Upper lobe of right lung (tissue), 1 donor: ENCODE results near the gene CYSTM1. TPM values are rescaled to one million over a fixed set of nuclear protein-coding genes. Genes with fewer than 3 reads are reported as not detected.

Source experiments
- ATAC-seq: fragments of 200-7000 bp; cut with Tn5 transposase; one replicate; pipeline ENCODE4 v1.9.1; 2020; ENCODE audit warnings: mild to moderate bottlenecking, moderate library complexity
- DNase-seq: peaks from one replicate; pipeline ENCODE4 v3.0.0-alpha.2; 2020
- H3K27ac ChIP-seq: fragments of 200-600 bp; one replicate; pipeline ENCODE4 v1.8.0; 2022
- H3K27me3 ChIP-seq: fragments of 200-600 bp; one replicate; pipeline ENCODE4 v1.8.0; 2022; ENCODE audit warnings: mild to moderate bottlenecking
- H3K36me3 ChIP-seq: fragments of 200-600 bp; one replicate; pipeline ENCODE4 v1.8.0; 2022
- H3K4me1 ChIP-seq: fragments of 200-600 bp; one replicate; pipeline ENCODE4 v1.8.0; 2022
- H3K4me3 ChIP-seq: fragments of 200-600 bp; one replicate; pipeline ENCODE4 v1.8.0; 2022; ENCODE audit warnings: mild to moderate bottlenecking
- H3K9me3 ChIP-seq: fragments of 200-600 bp; one replicate; pipeline ENCODE4 v1.8.0; 2022
- intact Hi-C: fragments of 100-400 bp; cut with DNase I; formaldehyde crosslinking; loops from one replicate; pipeline ENCODE4 v1.11.0; 2022
- total RNA-seq: library from RNA; stranded (reverse); fragmentation: NEBNext Ultra II Directional; extraction: Animal tissue kit (Norgen Biotek cat#: 25700); gene quantifications from one replicate; pipeline ENCODE4 v1.2.1, GENCODE V29; 2021
- TF ChIP-seq, protein P1 (sequence below): fragments of 200-600 bp; IDR thresholded peaks from one replicate; pipeline ENCODE4 v1.8.0; 2022; ENCODE audit warnings: antibody characterized with exemption
- donor health status: DM: no; HTN: yes; CAD: no; lungs with severe emphysema.

Gene CYSTM1
- total RNA-seq, 1 donor from 2014 or later: 85.1 TPM

DNA sequence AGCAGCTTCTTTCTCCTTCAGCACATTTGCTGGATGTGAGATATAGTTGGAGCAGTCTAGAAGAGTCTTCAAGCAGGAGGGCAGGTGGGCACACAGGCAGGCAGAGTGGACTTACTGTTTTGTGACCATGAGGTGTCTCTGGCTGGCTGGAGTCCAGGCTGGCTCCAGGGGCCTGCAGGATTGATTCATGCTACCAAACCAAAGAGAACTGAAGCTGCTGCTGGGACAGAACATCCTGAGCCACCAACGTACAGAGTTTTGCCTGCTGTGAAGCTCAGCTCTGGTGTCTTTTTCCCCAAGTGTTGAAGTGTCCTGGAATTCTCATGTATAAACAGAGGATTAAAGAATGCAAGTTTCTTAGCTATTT, 45.7 kb downstream of the CYSTM1 start:
- no peaks in the 10 kb centered on the region for H3K27me3 ChIP-seq
- no peaks in the 10 kb centered on the region for H3K9me3 ChIP-seq
- H3K27ac ChIP-seq: no peak overlapping the region
- TF ChIP-seq, protein P1, sequence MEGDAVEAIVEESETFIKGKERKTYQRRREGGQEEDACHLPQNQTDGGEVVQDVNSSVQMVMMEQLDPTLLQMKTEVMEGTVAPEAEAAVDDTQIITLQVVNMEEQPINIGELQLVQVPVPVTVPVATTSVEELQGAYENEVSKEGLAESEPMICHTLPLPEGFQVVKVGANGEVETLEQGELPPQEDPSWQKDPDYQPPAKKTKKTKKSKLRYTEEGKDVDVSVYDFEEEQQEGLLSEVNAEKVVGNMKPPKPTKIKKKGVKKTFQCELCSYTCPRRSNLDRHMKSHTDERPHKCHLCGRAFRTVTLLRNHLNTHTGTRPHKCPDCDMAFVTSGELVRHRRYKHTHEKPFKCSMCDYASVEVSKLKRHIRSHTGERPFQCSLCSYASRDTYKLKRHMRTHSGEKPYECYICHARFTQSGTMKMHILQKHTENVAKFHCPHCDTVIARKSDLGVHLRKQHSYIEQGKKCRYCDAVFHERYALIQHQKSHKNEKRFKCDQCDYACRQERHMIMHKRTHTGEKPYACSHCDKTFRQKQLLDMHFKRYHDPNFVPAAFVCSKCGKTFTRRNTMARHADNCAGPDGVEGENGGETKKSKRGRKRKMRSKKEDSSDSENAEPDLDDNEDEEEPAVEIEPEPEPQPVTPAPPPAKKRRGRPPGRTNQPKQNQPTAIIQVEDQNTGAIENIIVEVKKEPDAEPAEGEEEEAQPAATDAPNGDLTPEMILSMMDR: no peak
- ATAC-seq: no peak
- H3K36me3 ChIP-seq: no peaks in the 10 kb centered on the region
- intact Hi-C loops: no loop called here
- no peak for DNase-seq
- no peak overlapping the region for H3K4me3 ChIP-seq
- peaks cover 48% of the 10 kb centered on the region for H3K4me1 ChIP-seq

DNA sequence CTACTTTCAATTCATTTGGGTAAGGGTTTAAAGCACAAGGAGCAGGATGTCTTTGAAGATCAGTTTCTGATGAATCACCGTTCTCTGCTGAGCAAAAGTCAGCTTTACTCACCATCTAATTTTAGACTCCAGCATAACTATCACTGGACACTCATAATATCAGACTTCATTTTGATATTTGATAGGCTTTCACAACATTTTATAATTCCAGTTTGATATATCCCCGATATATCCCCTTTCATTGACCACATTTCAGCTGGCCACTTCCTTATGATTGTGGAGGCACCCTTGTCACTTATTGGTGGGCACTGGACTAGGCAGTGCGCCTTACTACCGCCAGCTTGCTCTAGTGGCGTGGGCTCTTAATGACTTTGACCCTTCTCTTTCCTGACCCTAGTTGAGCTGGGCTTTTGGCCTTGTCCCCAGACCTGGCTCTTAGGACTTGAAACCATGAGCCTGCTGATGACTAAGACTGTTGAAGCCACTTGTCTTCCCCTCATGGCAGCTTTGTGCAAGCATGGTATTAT, 46.8 kb downstream of the CYSTM1 start:
- Histone ChIP-seq H3K27ac (no peak overlapping the region), H3K4me3 (no peak overlapping the region), H3K4me1 (peaks cover 40% of the 10 kb centered on the region), H3K27me3 (no peaks in the 10 kb centered on the region), H3K9me3 (no peaks in the 10 kb centered on the region), H3K36me3 (no peaks in the 10 kb centered on the region)
- DNase-seq (no peak), ATAC-seq (no peak)
- intact Hi-C loops: no loop called here
- TF ChIP-seq, protein P1: no peak

DNA sequence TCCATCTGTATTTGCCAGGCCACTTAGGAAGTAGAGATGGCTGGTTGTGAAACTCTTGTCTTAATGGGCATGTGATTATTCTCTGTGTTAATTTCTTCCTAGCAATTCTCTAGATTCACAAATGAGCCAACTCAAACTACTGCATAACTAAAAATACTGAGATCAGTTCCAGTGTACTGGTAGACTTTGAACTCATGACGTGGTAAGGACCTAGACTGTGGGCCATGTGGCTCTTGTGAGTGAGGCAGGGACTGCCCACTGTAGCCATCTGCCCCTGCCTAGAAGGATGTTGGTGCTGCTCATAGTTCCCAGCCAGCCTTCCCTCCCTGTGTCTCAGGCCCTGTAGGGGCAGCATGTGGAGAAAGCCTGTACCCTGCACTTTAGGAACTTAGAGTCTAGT, 47.4 kb downstream of the CYSTM1 start:
- Histone ChIP-seq H3K27ac (no peak overlapping the region), H3K36me3 (no peaks in the 10 kb centered on the region), H3K27me3 (no peaks in the 10 kb centered on the region), H3K4me3 (no peak overlapping the region), H3K4me1 (peaks cover 40% of the 10 kb centered on the region), H3K9me3 (no peaks in the 10 kb centered on the region)
- TF ChIP-seq, protein P1: no peak
- ATAC-seq (no peak), DNase-seq (no peak)
- intact Hi-C loops: no loop called here

DNA sequence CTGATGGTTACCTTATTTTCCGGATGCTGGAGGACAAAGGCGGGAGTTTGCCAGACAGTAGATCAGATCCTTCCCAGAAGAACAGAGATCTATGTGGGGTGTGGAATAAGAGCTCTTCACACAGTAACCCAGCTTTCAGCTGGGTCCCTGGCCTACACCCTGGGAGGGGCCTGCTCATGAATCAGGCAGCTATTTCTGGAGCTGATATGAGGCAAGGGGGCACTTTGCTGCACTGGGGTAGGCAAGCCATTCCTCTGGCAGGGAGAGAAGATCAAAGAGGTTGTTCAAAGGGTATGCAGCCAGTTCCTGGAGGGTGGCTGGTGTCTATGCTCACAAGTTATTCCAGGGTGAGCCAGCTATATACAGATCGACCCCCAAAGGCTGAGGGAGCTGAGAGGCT, 48.6 kb downstream of the CYSTM1 start:
- peaks cover 40% of the 10 kb centered on the region for H3K4me1 ChIP-seq
- DNase-seq (no peak), ATAC-seq (no peak)
- no peak overlapping the region for H3K4me3 ChIP-seq
- no peaks in the 10 kb centered on the region for H3K36me3 ChIP-seq
- H3K27ac ChIP-seq: no peak overlapping the region
- intact Hi-C loops: no loop called here
- H3K9me3 ChIP-seq: no peaks in the 10 kb centered on the region
- H3K27me3 ChIP-seq: no peaks in the 10 kb centered on the region
- TF ChIP-seq, protein P1: no peak

DNA sequence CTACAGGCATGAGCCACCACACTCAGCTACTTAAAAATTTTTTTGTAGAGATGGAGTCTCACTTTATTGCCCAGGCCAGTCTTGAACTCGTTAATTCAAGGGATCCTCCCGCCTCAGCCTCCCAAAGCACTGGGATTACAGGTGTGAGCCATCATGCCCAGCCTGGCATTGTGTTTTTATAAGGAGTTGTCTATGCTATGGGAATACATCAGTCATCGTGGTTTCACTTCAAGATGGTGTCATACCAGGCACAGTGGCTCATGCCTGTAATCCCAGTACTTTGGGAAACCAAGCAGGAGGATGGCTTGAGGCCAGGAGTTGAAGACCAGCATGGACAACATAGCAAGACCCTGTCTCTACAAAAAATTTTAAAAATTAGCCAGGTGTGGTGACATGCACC, 49.7 kb downstream of the CYSTM1 start:
- H3K36me3 ChIP-seq: no peaks in the 10 kb centered on the region
- no peak overlapping the region for H3K27ac ChIP-seq
- ATAC-seq: no peak
- intact Hi-C loops: no loop called here
- DNase-seq: no peak
- H3K4me1 ChIP-seq: peaks cover 33% of the 10 kb centered on the region
- H3K27me3 ChIP-seq: no peaks in the 10 kb centered on the region
- TF ChIP-seq, protein P1: no peak
- H3K4me3 ChIP-seq: no peak overlapping the region
- H3K9me3 ChIP-seq: no peaks in the 10 kb centered on the region

DNA sequence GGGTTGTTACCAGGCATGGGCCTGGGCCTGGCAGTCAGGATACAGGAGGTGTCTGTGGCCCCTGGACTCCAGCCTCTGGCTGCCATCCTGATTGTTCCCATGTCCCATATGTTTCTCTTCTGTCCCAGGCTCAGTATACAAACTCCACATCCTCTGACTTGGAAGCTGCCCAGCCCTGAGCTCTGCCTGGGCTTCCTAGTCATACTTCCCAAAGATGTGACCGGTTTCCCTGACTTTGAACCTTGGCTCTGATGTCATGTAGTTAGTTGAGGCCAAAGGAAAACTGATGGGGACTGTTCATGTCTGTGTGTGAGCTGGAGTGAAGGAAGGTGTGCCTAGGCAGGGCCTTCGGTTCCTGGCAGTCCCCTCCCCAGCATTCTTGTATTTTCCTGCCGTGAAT, 50.4 kb downstream of the CYSTM1 start:
- ATAC-seq (no peak), DNase-seq (no peak)
- Histone ChIP-seq H3K4me1 (peaks cover 26% of the 10 kb centered on the region), H3K27me3 (no peaks in the 10 kb centered on the region), H3K36me3 (no peaks in the 10 kb centered on the region), H3K4me3 (no peak overlapping the region), H3K27ac (no peak overlapping the region), H3K9me3 (no peaks in the 10 kb centered on the region)
- intact Hi-C loops: no loop called here
- TF ChIP-seq, protein P1: no peak
